PC-3 (cell line): Measurements from ENCODE around the gene HNRNPAB.

Source experiments
- CTCF ChIP-seq: fragments of 300-600 bp; sonication (generic); conservative IDR thresholded peaks from 2 replicates; pipeline ENCODE4 v1.5.1; 2017; ENCODE audit warnings: antibody characterized with exemption, low read depth, mild to moderate bottlenecking, low read length
- EZH2 ChIP-seq: fragments of 300-600 bp; sonication (generic); IDR thresholded peaks from one replicate; pipeline ENCODE4 v1.6.1; 2017; ENCODE audit warnings: antibody characterized with exemption, mild to moderate bottlenecking, low read length; ENCODE audit not compliant: unreplicated experiment

- TF ChIP-seq CTCF: no peak
- no peak for TF ChIP-seq EZH2
Measured at GRCh38 chr5:178238711-178239592, 34.6 kb downstream of the HNRNPAB start.
